Fibroblast of villous mesenchyme (primary cell): Measurements from ENCODE around the gene HOXB5. TPM values are rescaled to one million over a fixed set of nuclear protein-coding genes. Genes with fewer than 3 reads are reported as not detected.

ENCODE experiments used
- DNase-seq: peaks from one replicate; pipeline ENCODE4 v3.0.0-alpha.2; 2010; ENCODE audit warnings: low read depth
- H3K4me3 ChIP-seq: 2 replicates; pipeline ENCODE4 v1.5.1; 2011; ENCODE audit warnings: low read depth, mild to moderate bottlenecking, low read length
- CTCF ChIP-seq: IDR thresholded peaks from 2 replicates; pipeline ENCODE4 v1.5.1; 2012; ENCODE audit warnings: low read depth, mild to moderate bottlenecking, low read length; ENCODE audit not compliant: insufficient read depth
- total RNA-seq: library from RNA; depleted of rRNA; stranded (reverse); fragments of >200 nt; gene quantifications from 2 replicates; pipeline ENCODE4 v1.2.3, GENCODE V29; 2012

HOXB5 gene
- total RNA-seq, 1 donor = 0.43 TPM

- H3K4me3 ChIP-seq = no peak overlapping the region
- TF ChIP-seq CTCF = no peak
- no peak for DNase-seq
These were observed 27.5 kb downstream of the HOXB5 start for GRCh38 chr17:48565925-48566710.

GRCh38 chr17:48565022-48565554, 28.5 kb downstream of the HOXB5 start:
- no peak for TF ChIP-seq CTCF
- no peak for DNase-seq
- no peak overlapping the region for H3K4me3 ChIP-seq

- no peak for TF ChIP-seq CTCF
- H3K4me3 ChIP-seq = peak overlapping the region; percentile 40
- DNase-seq = no peak
These were observed 29.2 kb downstream of the HOXB5 start for GRCh38 chr17:48564188-48565021.

- H3K4me3 ChIP-seq = no peak overlapping the region
- no peak for TF ChIP-seq CTCF
- no peak for DNase-seq
These were observed 29.8 kb downstream of the HOXB5 start for GRCh38 chr17:48563867-48564187.

- no peak overlapping the region for H3K4me3 ChIP-seq
- no peak for DNase-seq
- no peak for TF ChIP-seq CTCF
These were observed 30.2 kb downstream of the HOXB5 start for GRCh38 chr17:48563385-48563838.

GRCh38 chr17:48562934-48563333, 30.6 kb downstream of the HOXB5 start:
- TF ChIP-seq CTCF = no peak
- H3K4me3 ChIP-seq = no peak overlapping the region
- DNase-seq = no peak
